Measurements from ENCODE around the gene SAMM50. TPM values are rescaled to one million over a fixed set of nuclear protein-coding genes. Genes with fewer than 3 reads are reported as not detected.
"Not testable (repeated sequence)": the region's sequence is repeated elsewhere in the genome, so short reads cannot be mapped to it uniquely, and the experiment has no call there.

SAMM50 gene
- total RNA-seq, 1 donor from 2014 or later: 48.0 TPM

- Mint-ChIP-seq H3K9me3 (ENCODE audit: unreplicated experiment) (peaks cover 7% of the 10 kb centered on the region), H3K27ac (ENCODE audit: unreplicated experiment) (no peak overlapping the region)
- TF ChIP-seq CTCF (IDR thresholded peaks at IDR 0.05; ENCODE audit: partially characterized antibody, unreplicated experiment): no peak
Observed at GRCh38 chr22:44004104-44004460, 48.8 kb downstream of the SAMM50 start.

GRCh38 chr22:44005524-44005923 lies 50.3 kb downstream of the SAMM50 start:
- Mint-ChIP-seq H3K9me3 (ENCODE audit: unreplicated experiment) (peaks cover 7% of the 10 kb centered on the region), H3K4me1 (ENCODE audit: low read depth, unreplicated experiment) (no peaks in the 10 kb centered on the region), H3K4me3 (ENCODE audit: unreplicated experiment) (no peak overlapping the region), H3K36me3 (ENCODE audit: unreplicated experiment) (peaks cover 5% of the 10 kb centered on the region), H3K27ac (ENCODE audit: unreplicated experiment) (no peak overlapping the region), H3K27me3 (ENCODE audit: unreplicated experiment) (peaks cover 2% of the 10 kb centered on the region)
- DNase-seq: no peak
- TF ChIP-seq CTCF (IDR thresholded peaks at IDR 0.05; ENCODE audit: partially characterized antibody, unreplicated experiment): no peak

More at GRCh38 chr22:44004104-44004460, 48.8 kb downstream of the SAMM50 start:
- no peak overlapping the region for H3K4me3 Mint-ChIP-seq (ENCODE audit: unreplicated experiment)
- DNase-seq: no peak
- H3K36me3 Mint-ChIP-seq (ENCODE audit: unreplicated experiment): peaks cover 5% of the 10 kb centered on the region
- H3K4me1 Mint-ChIP-seq (ENCODE audit: low read depth, unreplicated experiment): no peaks in the 10 kb centered on the region
- H3K27me3 Mint-ChIP-seq (ENCODE audit: unreplicated experiment): peaks cover 2% of the 10 kb centered on the region

GRCh38 chr22:44012162-44012561 lies 56.9 kb downstream of the SAMM50 start:
- Mint-ChIP-seq H3K9me3 (ENCODE audit: unreplicated experiment) (peaks cover 6% of the 10 kb centered on the region), H3K36me3 (ENCODE audit: unreplicated experiment) (peaks cover 5% of the 10 kb centered on the region), H3K4me1 (ENCODE audit: low read depth, unreplicated experiment) (no peaks in the 10 kb centered on the region), H3K4me3 (ENCODE audit: unreplicated experiment) (no peak overlapping the region), H3K27ac (ENCODE audit: unreplicated experiment) (no peak overlapping the region), H3K27me3 (ENCODE audit: unreplicated experiment) (peaks cover 3% of the 10 kb centered on the region)
- no peak for DNase-seq
- no peak for TF ChIP-seq CTCF (IDR thresholded peaks at IDR 0.05; ENCODE audit: partially characterized antibody, unreplicated experiment)

- H3K36me3 Mint-ChIP-seq (ENCODE audit: unreplicated experiment): peaks cover 3% of the 10 kb centered on the region
- no peak for TF ChIP-seq CTCF (IDR thresholded peaks at IDR 0.05; ENCODE audit: partially characterized antibody, unreplicated experiment)
- peaks cover 3% of the 10 kb centered on the region for H3K27me3 Mint-ChIP-seq (ENCODE audit: unreplicated experiment)
- no peaks in the 10 kb centered on the region for H3K4me1 Mint-ChIP-seq (ENCODE audit: low read depth, unreplicated experiment)
- no peak overlapping the region for H3K4me3 Mint-ChIP-seq (ENCODE audit: unreplicated experiment)
- H3K27ac Mint-ChIP-seq (ENCODE audit: unreplicated experiment): no peak overlapping the region
- peaks cover 3% of the 10 kb centered on the region for H3K9me3 Mint-ChIP-seq (ENCODE audit: unreplicated experiment)
- DNase-seq: no peak
Observed at GRCh38 chr22:44012591-44012990, 57.3 kb downstream of the SAMM50 start.

GRCh38 chr22:44014241-44014640 lies 59.0 kb downstream of the SAMM50 start:
- Mint-ChIP-seq H3K9me3 (ENCODE audit: unreplicated experiment) (peaks cover 3% of the 10 kb centered on the region), H3K27me3 (ENCODE audit: unreplicated experiment) (peaks cover 6% of the 10 kb centered on the region), H3K4me1 (ENCODE audit: low read depth, unreplicated experiment) (no peaks in the 10 kb centered on the region), H3K4me3 (ENCODE audit: unreplicated experiment) (no peak overlapping the region), H3K27ac (ENCODE audit: unreplicated experiment) (no peak overlapping the region), H3K36me3 (ENCODE audit: unreplicated experiment) (no peaks in the 10 kb centered on the region)
- no peak for DNase-seq
- no peak for TF ChIP-seq CTCF (IDR thresholded peaks at IDR 0.05; ENCODE audit: partially characterized antibody, unreplicated experiment)

- not testable (repeated sequence) for H3K4me1 Mint-ChIP-seq (ENCODE audit: low read depth, unreplicated experiment); H3K27me3 Mint-ChIP-seq (ENCODE audit: unreplicated experiment); DNase-seq; H3K36me3 Mint-ChIP-seq (ENCODE audit: unreplicated experiment); H3K9me3 Mint-ChIP-seq (ENCODE audit: unreplicated experiment); H3K4me3 Mint-ChIP-seq (ENCODE audit: unreplicated experiment); H3K27ac Mint-ChIP-seq (ENCODE audit: unreplicated experiment)
Observed at GRCh38 chr22:44016586-44016985, 61.3 kb downstream of the SAMM50 start.

All from glutamatergic neuron (in vitro differentiated cells).